Fibroblast of upper back skin (primary cell): ENCODE data around the gene ACSM3.
"Not testable (repeated sequence)": the region's sequence is repeated elsewhere in the genome, so short reads cannot be mapped to it uniquely, and the experiment has no call there.

Experiments
- DNase-seq: peaks from one replicate; pipeline ENCODE4 v3.0.0-alpha.2; 2013

Gene ACSM3

GRCh38 chr16:20761175-20761574 is 2.6 kb upstream of the ACSM3 start:
- DNase-seq = no peak

- DNase-seq = no peak
Observed at GRCh38 chr16:20762404-20763123, 1.2 kb upstream of the ACSM3 start.

DNA sequence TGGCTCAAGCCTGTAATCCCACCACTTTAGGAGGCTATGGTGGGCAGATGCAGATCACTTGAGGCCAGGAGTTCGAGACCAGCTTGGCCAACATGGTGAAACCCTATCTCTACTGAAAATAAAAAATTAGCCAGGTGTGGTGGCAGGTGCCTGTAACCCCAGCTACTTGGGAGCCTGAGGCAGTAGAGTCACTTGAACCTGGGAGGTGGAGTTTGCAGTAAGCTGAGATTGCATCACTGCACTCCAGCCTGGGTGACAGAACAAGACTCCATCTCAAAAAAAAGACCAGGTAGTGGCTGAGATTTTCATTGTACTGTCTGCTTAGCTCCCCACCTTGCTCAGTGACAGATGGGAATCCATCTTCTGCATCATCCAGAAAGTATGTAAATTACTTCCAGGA is 634 bp downstream of the ACSM3 start:
- DNase-seq = not testable (repeated sequence)

DNA sequence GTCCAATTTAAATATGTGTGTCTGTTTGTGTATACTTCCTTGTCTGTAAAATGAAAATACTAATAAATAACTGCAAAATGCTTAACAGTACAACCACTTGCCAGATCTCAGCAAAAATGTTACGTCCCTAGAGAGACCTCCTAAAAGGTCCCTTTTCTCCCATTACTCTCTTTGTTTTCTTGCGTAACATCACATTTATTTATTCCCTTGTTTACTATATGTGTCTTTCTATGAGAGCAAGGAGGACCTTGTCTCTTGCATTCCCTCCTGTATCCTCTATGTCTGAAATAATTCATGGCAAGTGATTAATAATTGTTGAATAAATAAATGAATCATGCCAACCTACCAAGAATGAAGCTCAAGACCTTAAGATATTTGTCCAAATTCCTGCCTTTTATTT is 1.9 kb downstream of the ACSM3 start:
- DNase-seq = no peak

DNA sequence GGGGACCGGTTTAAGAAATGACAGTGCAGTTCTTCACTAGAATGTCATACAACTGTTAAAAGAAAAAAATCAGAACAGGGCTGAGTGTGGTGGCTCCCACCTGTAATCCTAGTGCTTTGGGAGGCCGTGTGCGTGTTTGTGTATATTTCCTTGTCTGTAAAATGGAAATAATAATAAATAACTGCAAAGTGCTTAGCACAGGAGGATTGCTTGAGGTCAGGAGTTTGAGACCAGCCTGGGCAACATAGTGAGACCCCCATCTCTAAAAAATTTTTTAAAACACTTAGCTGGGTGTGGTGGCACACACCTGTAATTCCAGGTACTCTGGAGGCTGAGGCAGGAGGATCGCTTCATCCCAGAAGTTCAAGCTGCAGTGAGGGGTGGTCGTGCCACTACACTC is 2.5 kb downstream of the ACSM3 start:
- DNase-seq = no peak

DNA sequence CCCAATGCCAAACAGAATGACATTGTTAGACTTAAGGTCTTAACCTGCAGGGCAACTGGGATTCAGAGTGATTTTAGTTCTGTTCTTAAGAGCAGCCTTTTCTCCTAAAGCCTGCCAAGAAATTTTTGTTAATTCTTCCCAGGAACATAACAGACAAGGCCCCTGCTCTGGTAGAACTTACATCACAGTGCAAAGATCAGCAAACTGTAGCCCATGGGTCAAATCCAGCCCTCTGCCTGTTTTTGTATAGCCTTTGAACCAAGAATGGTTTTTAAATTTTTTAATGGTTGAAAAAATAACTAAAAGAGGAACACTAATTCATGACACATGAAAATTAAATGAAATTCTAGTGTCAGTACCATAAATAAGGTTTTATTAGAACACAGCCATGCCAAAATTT is 3.8 kb downstream of the ACSM3 start:
- no peak for DNase-seq

- DNase-seq = no peak
Observed at GRCh38 chr16:20768121-20768520, 4.3 kb downstream of the ACSM3 start.

DNA sequence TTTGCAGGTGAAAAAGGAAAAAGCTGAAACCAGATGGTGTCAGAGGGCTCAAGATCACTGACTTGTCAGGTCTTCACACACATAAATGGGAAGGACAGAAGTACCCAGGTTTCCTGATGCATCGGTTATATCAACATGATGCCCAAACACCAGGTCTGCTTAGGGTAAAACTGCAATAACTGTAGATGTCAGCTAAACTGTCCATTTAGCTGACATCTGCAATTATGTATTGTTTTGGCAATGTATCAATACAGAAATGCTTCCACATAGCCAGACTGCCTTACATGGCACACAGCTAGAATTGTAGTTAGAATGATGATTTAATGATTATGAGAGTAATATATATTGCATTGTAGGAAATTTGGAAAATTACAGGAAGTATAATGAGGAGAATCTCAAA is 5.0 kb downstream of the ACSM3 start:
- no peak for DNase-seq

DNA sequence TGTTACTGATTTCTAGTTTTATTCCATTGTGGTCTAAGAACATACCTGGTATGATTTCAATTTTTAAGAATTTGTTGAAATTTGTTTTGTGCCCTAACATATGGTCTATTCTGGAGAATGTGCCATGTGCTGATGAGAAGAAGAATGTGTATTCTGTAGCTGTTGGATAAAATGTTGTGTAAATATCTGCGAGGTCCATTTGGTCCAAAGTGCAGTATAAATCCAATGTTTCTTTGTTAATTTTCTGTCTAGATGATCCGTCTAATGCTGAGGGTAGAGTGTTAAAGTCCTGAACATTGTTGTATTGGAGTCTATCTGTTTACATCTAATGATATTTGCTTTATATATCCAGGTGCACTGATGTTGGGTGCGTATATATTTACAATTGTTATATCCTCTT is 9.9 kb downstream of the ACSM3 start:
- no peak for DNase-seq

DNA sequence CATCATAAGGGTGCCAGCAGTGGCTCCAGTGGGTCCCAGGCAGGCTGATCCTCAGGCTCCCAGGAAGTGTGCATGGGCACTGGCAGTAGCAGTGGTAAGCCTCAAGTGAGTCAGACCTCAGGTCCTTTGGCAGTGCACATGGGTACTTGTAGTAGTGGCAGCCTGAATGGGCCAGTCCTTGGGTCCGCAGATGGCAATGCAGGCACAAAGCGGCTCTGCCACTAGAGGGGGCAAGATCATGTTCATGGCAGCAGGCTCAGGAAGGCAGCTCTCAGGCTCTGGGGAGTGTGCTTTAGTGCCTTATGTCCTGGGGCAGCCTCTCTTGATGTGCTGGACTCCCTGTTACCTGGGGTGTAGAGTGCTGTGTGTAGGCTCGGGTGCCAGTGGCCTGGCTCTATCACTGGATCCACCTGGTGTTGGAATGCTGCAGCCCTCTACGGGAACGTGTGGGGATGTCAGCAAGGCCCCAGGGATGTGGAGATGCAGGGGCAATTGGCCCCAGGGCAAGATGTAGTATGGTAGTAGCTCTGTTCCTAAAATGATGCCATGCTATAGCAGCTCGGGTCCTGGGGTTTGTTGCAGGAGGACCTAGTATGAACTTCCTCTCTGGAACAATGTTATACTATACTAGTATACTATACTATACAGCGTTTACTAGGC is 11.0 kb downstream of the ACSM3 start:
- peak; percentile 47 for DNase-seq

DNA sequence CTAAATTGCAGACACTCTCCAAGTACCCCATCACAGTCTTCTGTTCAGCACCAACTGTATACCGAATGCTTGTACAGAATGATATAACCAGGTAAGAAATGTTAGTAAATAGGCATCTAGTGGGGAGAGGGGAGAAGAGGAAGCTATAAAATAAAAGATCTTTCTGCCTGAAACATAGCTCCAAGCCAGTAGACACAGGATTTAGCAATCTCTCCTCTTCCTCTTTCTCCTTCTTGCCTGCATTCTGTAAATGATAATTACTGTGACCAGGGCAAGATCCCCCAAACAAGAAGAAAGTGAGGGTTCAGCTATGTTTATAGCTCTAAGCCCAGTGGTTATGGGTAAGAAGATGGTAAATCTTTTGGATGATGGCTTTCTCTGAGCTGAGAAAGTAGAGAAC is 17.9 kb downstream of the ACSM3 start:
- DNase-seq = no peak

- DNase-seq = no peak
Observed at GRCh38 chr16:20782470-20782869, 18.7 kb downstream of the ACSM3 start.

GRCh38 chr16:20784204-20784603 is 20.4 kb downstream of the ACSM3 start:
- no peak for DNase-seq

GRCh38 chr16:20789130-20789529 is 25.3 kb downstream of the ACSM3 start:
- no peak for DNase-seq

DNA sequence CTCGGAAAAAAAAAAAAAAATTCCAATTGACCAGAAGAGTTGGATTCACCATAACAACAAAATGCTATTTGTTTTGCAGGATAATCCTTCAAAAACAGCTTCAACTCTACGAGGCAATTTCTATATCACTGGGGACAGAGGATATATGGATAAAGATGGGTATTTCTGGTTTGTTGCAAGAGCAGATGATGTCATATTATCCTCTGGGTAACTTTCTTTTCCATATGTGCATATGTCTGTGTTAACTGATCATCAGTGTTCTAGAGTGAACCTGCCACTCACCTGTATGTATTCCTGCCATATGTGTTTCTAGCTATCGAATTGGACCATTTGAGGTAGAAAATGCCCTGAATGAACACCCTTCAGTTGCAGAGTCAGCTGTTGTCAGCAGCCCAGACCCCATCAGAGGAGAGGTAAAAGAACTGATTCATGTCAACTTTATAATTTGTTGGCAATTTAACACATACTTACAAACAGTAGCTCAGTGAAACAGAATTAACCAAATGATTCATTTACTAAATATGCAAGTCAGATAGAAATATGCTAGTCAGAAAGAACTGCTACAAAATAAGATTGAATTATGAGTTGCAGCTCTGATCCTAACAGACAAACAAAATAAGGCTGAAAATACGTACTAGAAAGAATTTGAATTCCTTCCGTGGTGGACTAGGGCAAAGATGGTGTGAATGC is 28.3 kb downstream of the ACSM3 start:
- DNase-seq = peak; percentile 11

- DNase-seq = no peak
Observed at GRCh38 chr16:20798364-20798763, 34.5 kb downstream of the ACSM3 start.

DNA sequence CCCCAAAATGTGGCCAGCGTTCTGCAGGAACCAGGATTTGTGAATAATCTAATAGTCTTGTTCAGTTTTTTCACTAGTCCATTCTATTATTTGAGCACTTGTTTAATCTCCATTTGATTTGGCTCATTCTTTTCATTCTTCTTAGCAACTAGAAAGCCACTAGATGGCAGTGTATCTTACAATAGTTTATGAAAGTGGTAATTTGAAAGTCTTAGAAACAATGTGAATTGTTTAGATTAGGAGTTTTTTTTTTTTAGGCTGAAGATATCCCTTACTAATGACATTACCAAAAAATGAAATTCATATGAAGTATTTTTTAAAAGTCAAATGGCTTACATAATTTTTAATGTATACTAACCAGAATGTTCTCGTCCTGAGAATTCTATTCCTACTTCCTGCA is 35.8 kb downstream of the ACSM3 start:
- peak; percentile 22 for DNase-seq

DNA sequence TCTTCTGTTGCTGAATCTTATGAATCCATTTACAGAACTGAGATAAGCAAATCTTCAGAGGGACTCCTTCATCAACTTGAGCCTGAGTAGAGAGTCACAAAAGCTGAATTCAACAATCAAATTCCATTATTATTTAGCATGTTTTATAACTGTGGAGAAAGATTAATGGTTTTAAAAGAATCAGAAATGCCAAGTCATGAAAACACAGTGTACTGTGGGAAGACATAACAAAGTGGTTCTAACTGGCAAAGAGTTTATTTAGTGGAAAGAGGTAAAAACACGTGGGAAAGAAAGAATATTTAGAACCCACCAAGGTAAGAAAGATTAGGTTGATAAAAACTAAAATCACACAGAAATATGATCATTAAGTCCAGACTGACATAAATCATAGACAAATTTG is 37.5 kb downstream of the ACSM3 start:
- DNase-seq = no peak

DNA sequence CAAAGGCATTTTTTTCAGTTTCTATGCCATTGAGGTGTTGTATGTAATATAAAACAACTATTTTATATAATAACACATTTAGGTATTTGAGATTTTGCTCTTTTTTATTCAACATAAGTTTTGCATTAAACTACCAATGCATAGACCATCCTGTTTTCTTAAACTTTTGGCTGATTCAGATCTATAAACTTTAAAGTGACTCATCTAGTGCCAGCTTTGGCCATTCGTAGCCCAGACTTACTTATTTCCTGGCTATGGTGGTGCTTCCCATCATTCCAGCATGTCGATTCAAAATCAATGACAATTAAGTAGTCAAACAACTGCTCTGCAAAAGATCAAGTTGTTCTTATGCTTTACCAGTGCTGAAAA is 39.4 kb downstream of the ACSM3 start:
- DNase-seq = peak; percentile 7

- no peak for DNase-seq
Observed at GRCh38 chr16:20803561-20804214, 39.9 kb downstream of the ACSM3 start.

GRCh38 chr16:20805684-20806167 is 41.9 kb downstream of the ACSM3 start:
- not testable (repeated sequence) for DNase-seq

DNA sequence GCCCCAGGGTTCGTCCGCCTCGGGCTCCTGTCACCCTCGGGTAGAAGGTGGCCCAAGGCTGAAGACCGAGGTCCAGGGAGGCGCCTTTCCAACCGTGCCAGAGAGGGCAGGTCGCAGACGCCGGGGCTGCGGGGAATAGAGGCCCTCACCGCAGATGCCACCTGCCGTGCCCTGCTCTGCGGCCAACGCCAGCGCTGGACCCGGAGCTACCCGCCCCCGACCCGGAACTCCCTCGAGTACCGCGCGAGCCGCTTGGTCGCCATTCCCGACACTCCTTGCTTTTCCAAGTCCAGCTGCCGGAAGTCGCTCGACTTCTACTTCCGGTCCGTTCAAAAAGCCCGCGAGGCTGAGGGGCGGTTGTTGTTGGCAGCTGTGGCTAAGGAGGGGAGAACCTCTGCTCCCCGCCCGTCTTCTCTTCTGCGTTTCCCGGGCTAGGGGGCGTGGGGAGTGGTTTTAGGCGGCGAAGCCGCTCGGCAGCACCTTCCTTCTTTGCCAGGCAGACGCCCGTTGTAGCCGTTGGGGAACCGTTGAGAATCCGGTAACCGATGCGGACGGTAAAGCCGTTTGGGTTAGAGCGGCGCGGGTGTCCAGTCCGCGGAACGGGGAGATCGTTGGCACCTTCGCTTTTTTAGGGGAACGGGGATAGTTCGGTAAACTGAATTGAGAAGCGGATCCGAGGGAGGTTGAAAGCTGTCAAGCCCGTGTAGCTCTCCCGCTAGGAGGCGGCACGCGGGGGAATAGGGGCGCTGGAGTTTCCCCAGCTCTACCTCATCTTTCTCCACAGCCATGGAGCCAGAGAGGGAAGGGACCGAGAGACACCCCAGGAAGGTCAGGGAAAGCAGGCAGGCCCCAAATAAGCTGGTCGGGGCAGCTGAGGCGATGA is 42.6 kb downstream of the ACSM3 start, which contains the start of the genes ERI2 and REXO5:
Gene ERI2, minus strand, starts transcription at position 305 of the 883 bp plus-strand sequence. Its CDS starts 42 bp downstream, at position 263.
Gene REXO5, plus strand, starts transcription at position 360 of the 883 bp plus-strand sequence. Its CDS starts 427 bp downstream, at position 787.
- DNase-seq = peak; percentile 96
